IPS-20b (cell line): ENCODE results near the gene MYBBP1A.

Experiments used
- H3K27ac ChIP-seq: one replicate; pipeline ENCODE4 v1.5.1; 2013; ENCODE audit warnings: low read length
- H3K27me3 ChIP-seq: 2 replicates; pipeline ENCODE4 v1.6.1; 2013; ENCODE audit warnings: mild to moderate bottlenecking, low read length, inconsistent platforms; ENCODE audit not compliant: insufficient read depth
- H3K36me3 ChIP-seq: 2 replicates; pipeline ENCODE4 v1.6.1; 2013; ENCODE audit warnings: low read depth, mild to moderate bottlenecking, inconsistent platforms, low read length, moderate library complexity; ENCODE audit not compliant: insufficient read depth
- H3K4me1 ChIP-seq: 2 replicates; pipeline ENCODE4 v1.6.1; 2013; ENCODE audit warnings: mild to moderate bottlenecking, control low read depth, inconsistent platforms, low read length, moderate library complexity; ENCODE audit not compliant: insufficient read depth
- H3K4me3 ChIP-seq: 2 replicates; pipeline ENCODE4 v1.5.1; 2013; ENCODE audit warnings: mild to moderate bottlenecking, low read length, inconsistent platforms
- H3K9ac ChIP-seq: 2 replicates; pipeline ENCODE4 v1.6.1; 2013; ENCODE audit warnings: low read depth, mild to moderate bottlenecking, inconsistent platforms, low read length, moderate library complexity
- H3K9me3 ChIP-seq: 2 replicates; pipeline ENCODE4 v1.6.1; 2013; ENCODE audit warnings: mild to moderate bottlenecking, low read depth, low read length, inconsistent platforms; ENCODE audit not compliant: insufficient read depth

MYBBP1A gene

DNA sequence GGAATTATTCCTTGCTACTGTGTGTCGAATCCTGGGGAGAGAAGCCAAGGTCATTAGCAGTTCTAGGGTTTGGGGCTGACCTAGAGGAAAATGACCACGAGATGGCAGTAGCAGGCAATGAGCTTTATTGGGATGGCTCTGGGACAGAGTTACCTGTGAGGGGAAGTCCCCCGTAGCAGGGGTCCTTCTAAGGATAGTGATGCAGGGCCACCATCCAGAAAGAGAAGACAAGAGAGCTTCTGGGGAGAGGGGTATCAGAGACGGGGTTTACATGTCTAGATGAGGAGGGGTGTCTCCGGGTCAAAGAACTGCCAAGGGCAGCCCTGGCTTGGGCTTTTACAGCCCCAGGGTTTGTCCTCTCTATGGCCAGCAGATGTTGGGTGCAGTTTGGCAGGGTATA lies 11.6 kb upstream of the MYBBP1A start:
- Histone ChIP-seq H3K27me3 (peaks cover 6% of the 10 kb centered on the region; the same call in 1 of the 2 replicates), H3K4me3 (no peak overlapping the region), H3K9ac (no peak overlapping the region), H3K9me3 (no peaks in the 10 kb centered on the region), H3K27ac (no peak overlapping the region), H3K4me1 (peaks cover 2% of the 10 kb centered on the region; the same call in 1 of the 2 replicates), H3K36me3 (no peaks in the 10 kb centered on the region)

GRCh38 chr17:4565209-4566141 lies 10.3 kb upstream of the MYBBP1A start:
- Histone ChIP-seq H3K27ac (no peak overlapping the region), H3K4me3 (no peak overlapping the region), H3K9me3 (no peaks in the 10 kb centered on the region), H3K9ac (no peak overlapping the region), H3K4me1 (peaks cover 2% of the 10 kb centered on the region; the same call in 1 of the 2 replicates), H3K36me3 (no peaks in the 10 kb centered on the region), H3K27me3 (peaks cover 6% of the 10 kb centered on the region; the same call in 1 of the 2 replicates)

- Histone ChIP-seq H3K27ac (no peak overlapping the region), H3K36me3 (no peaks in the 10 kb centered on the region), H3K4me1 (no peaks in the 10 kb centered on the region), H3K9me3 (no peaks in the 10 kb centered on the region), H3K9ac (no peak overlapping the region), H3K4me3 (no peak overlapping the region), H3K27me3 (peaks cover 6% of the 10 kb centered on the region; the same call in 1 of the 2 replicates)
Measured at GRCh38 chr17:4562015-4562969, 7.1 kb upstream of the MYBBP1A start.

- Histone ChIP-seq H3K27me3 (peaks cover 2% of the 10 kb centered on the region; the same call in 1 of the 2 replicates), H3K9me3 (no peaks in the 10 kb centered on the region), H3K9ac (no peak overlapping the region), H3K36me3 (no peaks in the 10 kb centered on the region), H3K27ac (no peak overlapping the region), H3K4me1 (peaks cover under 1% of the 10 kb centered on the region; the same call in 1 of the 2 replicates), H3K4me3 (no peak overlapping the region)
Measured at GRCh38 chr17:4560837-4561256, 5.7 kb upstream of the MYBBP1A start.

GRCh38 chr17:4560421-4560820 lies 5.2 kb upstream of the MYBBP1A start, which contains the start of gene GGT6:
GGT6 (minus strand) TSS chr17:4560577; CDS start chr17:4560521, 56 bp downstream.
- Histone ChIP-seq H3K4me1 (peaks cover 3% of the 10 kb centered on the region; the same call in 1 of the 2 replicates), H3K4me3 (no peak within 1 kb of the TSS), H3K27me3 (no peaks in the 10 kb centered on the region), H3K9ac (no peak within 1 kb of the TSS), H3K27ac (no peak within 1 kb of the TSS), H3K36me3 (no peaks in the 10 kb centered on the region), H3K9me3 (no peaks in the 10 kb centered on the region)

DNA sequence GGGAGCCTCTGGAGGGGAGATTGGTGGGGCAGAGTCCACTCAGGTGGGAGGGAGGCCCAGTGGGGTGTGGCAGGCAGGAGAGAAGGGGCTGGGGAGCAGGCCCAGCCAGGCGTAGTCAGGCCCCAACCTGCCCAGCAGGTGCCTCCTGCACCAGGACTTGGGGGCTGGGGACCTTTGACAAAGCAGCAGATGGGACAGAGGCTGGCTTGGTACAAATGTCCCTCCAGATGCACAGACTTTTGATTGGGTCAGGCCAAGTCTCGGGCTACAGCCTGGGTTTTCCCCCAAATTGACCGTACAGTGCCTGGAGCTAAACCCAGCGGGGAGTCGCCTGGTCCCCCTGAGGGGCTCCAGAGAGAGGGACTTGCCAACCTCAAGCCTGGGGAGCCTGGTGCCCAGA lies 4.8 kb upstream of the MYBBP1A start:
- Histone ChIP-seq H3K36me3 (no peaks in the 10 kb centered on the region), H3K27me3 (no peaks in the 10 kb centered on the region), H3K4me1 (peaks cover 3% of the 10 kb centered on the region; the same call in 1 of the 2 replicates), H3K9ac (no peak overlapping the region), H3K9me3 (no peaks in the 10 kb centered on the region), H3K27ac (no peak overlapping the region), H3K4me3 (no peak overlapping the region)

DNA sequence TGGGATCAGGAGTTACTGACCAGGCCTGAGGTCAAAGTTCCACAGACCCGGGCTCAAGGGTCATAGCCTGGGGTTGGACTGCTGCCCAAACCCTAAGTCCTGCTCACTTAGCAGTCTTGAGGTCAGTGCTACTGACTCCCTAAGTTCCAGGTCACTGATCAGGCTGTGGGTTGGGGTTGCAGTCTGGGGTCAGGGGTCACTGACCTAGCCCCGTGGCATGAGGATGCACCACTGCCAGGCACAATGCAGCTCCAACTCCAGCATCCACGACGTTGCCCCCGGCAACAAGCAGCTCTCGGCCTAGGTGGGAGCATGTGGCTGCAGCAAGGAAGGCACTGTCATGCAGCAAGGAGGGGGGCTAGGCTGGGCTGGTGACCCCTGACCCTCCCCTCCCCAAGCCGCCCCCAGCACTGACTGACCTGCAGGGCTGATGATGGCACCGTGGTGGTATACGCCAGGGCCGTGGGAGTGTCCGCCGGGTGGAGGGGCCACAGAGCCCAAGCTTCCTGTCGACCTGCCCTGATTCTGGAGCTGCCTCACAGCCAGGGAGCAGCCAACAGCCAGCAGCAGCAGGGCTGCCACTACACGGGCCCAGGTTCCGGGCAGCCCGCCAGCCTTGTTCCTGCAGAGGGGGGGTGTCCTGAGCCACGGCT lies 4.1 kb upstream of the MYBBP1A start:
- no peaks in the 10 kb centered on the region for H3K9me3 ChIP-seq
- no peak overlapping the region for H3K9ac ChIP-seq
- H3K27me3 ChIP-seq, result no peaks in the 10 kb centered on the region
- no peak overlapping the region for H3K4me3 ChIP-seq
- H3K27ac ChIP-seq, result no peak overlapping the region
- H3K36me3 ChIP-seq, result no peaks in the 10 kb centered on the region
- peaks cover 4% of the 10 kb centered on the region; the same call in 1 of the 2 replicates for H3K4me1 ChIP-seq

DNA sequence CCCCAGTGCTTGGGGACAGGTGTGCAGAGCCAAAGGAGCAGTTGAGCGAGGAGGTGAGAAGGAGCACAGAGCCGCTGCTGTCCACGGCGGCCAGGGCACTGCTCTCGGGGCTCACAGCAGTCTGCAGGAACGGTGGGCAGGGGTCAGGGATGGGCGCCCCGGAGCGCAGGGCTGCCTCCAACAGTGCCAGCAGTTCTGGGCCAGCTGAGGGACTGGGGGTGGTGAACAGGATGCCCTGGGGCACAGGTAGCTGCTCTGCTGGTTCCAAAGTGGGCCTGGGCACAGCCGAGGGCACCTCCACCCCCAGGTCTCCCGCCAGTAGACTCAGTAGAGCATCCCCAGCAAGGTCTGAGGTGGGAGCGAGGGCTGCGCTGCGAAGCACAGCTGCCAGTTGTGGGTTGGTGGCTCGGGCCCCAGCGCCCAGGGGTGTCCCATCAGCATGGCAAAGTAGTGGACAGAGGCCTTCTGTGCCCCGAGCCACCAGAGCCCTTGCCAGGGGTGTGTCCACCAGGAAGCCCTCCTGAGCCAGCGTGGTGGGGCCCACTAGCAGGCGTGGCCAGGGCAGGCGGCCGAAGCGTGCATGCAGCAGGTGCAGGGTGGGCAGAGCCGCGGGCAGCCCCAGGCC lies 3.3 kb upstream of the MYBBP1A start:
- H3K27ac ChIP-seq, result no peak overlapping the region
- peaks cover 6% of the 10 kb centered on the region for H3K36me3 ChIP-seq
- H3K4me1 ChIP-seq, result peaks cover 9% of the 10 kb centered on the region
- no peak overlapping the region for H3K9ac ChIP-seq
- H3K9me3 ChIP-seq, result no peaks in the 10 kb centered on the region
- H3K27me3 ChIP-seq, result no peaks in the 10 kb centered on the region
- H3K4me3 ChIP-seq, result no peak overlapping the region

DNA sequence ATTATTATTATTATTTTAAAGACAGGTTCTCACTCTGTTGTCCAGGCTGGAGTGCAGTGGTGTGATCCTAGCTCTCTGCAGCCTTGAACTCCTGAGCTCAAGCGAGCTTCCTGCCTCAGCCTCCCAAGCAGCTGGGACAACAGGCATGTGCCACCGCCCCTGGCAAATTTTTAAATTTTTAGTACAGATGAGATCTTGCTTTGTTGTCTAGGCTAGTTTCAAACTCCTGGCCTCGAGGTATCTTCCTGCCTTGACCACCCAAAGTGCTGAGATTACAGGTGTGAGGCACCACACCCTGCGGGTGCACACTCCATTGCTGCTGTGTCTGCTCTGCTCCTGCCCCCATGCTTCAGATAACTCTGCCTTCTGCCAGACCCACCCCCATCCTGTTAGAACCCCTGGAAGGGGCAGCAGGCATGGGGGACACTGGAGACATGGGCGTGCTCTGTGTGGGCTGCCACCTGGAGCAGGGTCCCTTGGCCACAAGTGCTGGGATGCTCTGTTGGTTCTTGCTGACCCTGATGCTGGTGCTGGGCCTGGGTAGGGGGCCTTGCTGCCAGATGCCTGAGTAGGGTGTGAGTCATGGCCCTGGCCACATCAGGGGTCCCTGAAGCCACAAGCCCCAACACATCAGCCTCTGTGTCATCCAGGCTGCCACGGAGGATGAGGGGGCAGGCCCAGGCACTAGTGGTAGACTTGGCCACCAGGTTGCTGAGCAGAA lies 2.6 kb upstream of the MYBBP1A start:
- Histone ChIP-seq H3K9ac (no peak overlapping the region), H3K36me3 (peaks cover 13% of the 10 kb centered on the region), H3K9me3 (no peaks in the 10 kb centered on the region), H3K4me1 (peaks cover 9% of the 10 kb centered on the region), H3K27me3 (no peaks in the 10 kb centered on the region), H3K27ac (no peak overlapping the region), H3K4me3 (no peak overlapping the region)

DNA sequence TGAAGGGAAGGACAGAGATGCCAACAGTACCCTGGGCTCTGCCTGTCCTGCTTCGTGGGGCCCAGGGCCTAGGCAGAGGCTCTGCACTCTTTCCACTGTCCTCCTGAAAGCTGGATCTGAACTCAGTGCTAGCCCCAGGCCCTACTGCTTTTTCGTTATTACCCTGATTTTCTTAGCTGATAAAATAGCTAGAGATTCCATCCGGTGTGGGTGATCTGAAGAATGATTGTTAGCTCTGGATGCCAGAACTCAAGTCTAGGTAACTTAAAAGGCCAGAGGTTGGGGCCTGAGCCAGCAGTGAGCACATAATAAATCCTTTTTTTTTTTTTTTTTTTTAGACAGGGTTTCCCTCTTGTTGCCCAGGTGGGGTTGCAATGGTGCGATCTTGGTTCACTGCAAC lies 1.8 kb upstream of the MYBBP1A start:
- Histone ChIP-seq H3K9me3 (no peaks in the 10 kb centered on the region), H3K4me3 (no peak overlapping the region), H3K36me3 (peaks cover 21% of the 10 kb centered on the region), H3K27me3 (no peaks in the 10 kb centered on the region), H3K4me1 (peaks cover 9% of the 10 kb centered on the region), H3K27ac (no peak overlapping the region), H3K9ac (no peak overlapping the region)
